NCI-H146 treated with DMSO at 0.1 percent for 48 hours (cell line): ENCODE measurements around the gene CCDC88B.

Source experiments
- DNase-seq: peaks from one replicate; lab custom pipeline; 2025; ENCODE audit not compliant: unreplicated experiment; lab: John Stamatoyannopoulos, UW

CCDC88B gene

GRCh38 chr11:64343767-64344559 lies 4.0 kb downstream of the CCDC88B start:
- DNase-seq: no peak

GRCh38 chr11:64344787-64345186 lies 4.8 kb downstream of the CCDC88B start:
- no peak for DNase-seq

GRCh38 chr11:64347193-64347867 lies 7.3 kb downstream of the CCDC88B start:
- DNase-seq: no peak

GRCh38 chr11:64348383-64349024 lies 8.5 kb downstream of the CCDC88B start:
- DNase-seq: no peak

- DNase-seq: no peak
These were observed 9.0 kb downstream of the CCDC88B start for GRCh38 chr11:64349025-64349387.

- DNase-seq: no peak
These were observed 9.4 kb downstream of the CCDC88B start for GRCh38 chr11:64349404-64349803.

GRCh38 chr11:64351136-64351631 lies 11.2 kb downstream of the CCDC88B start:
- no peak for DNase-seq

GRCh38 chr11:64352099-64352994 lies 12.3 kb downstream of the CCDC88B start:
- DNase-seq: peak; percentile 47

GRCh38 chr11:64352995-64353714 lies 13.2 kb downstream of the CCDC88B start:
- DNase-seq: peak; percentile 82

- DNase-seq: no peak
These were observed 13.9 kb downstream of the CCDC88B start for GRCh38 chr11:64353715-64354506.

- peak; percentile 24 for DNase-seq
These were observed 15.3 kb downstream of the CCDC88B start for GRCh38 chr11:64355078-64355940.

- no peak for DNase-seq
These were observed 16.8 kb downstream of the CCDC88B start for GRCh38 chr11:64356498-64357411.

GRCh38 chr11:64357446-64357845 lies 17.4 kb downstream of the CCDC88B start:
- no peak for DNase-seq

- DNase-seq: no peak
These were observed 18.0 kb downstream of the CCDC88B start for GRCh38 chr11:64357904-64358535.

- DNase-seq: no peak
These were observed 18.5 kb downstream of the CCDC88B start for GRCh38 chr11:64358536-64358906.

GRCh38 chr11:64358907-64359711 lies 19.1 kb downstream of the CCDC88B start, which contains the start of gene RPS6KA4:
TSS of gene RPS6KA4 (plus strand) at chr11:64359162. CDS start at chr11:64359236, 74 bp downstream.
- DNase-seq: peak; percentile 10
